Activated CD4-positive, alpha-beta T cell treated with anti-CD3 and anti-CD28 coated beads, Interleukin-2, amount 50 U/mL, for 4 hours (primary cell): Measurements from ENCODE around the gene SRXN1.

Experiments
- DNase-seq, 2 experiments: peaks; one replicate each; pipeline ENCODE4 v3.0.0-alpha.2; 2020

The SRXN1 gene

GRCh38 chr20:602111-602970 lies 50.7 kb downstream of the SRXN1 start:
- DNase-seq, result no peak

- no peak for DNase-seq
Measured at GRCh38 chr20:600736-601135, 52.3 kb downstream of the SRXN1 start.

- DNase-seq, result no peak
Measured at GRCh38 chr20:600141-600540, 52.9 kb downstream of the SRXN1 start.

- DNase-seq, result no peak
Measured at GRCh38 chr20:598133-598850, 54.7 kb downstream of the SRXN1 start.

- DNase-seq, result no peak
Measured at GRCh38 chr20:597560-597959, 55.4 kb downstream of the SRXN1 start.
